ENCODE results near the gene CREB5.

The CREB5 gene

GRCh38 chr7:28856656-28857055 is 444.3 kb downstream of the CREB5 start:
- TF ChIP-seq, protein P1, sequence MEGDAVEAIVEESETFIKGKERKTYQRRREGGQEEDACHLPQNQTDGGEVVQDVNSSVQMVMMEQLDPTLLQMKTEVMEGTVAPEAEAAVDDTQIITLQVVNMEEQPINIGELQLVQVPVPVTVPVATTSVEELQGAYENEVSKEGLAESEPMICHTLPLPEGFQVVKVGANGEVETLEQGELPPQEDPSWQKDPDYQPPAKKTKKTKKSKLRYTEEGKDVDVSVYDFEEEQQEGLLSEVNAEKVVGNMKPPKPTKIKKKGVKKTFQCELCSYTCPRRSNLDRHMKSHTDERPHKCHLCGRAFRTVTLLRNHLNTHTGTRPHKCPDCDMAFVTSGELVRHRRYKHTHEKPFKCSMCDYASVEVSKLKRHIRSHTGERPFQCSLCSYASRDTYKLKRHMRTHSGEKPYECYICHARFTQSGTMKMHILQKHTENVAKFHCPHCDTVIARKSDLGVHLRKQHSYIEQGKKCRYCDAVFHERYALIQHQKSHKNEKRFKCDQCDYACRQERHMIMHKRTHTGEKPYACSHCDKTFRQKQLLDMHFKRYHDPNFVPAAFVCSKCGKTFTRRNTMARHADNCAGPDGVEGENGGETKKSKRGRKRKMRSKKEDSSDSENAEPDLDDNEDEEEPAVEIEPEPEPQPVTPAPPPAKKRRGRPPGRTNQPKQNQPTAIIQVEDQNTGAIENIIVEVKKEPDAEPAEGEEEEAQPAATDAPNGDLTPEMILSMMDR (IDR thresholded peaks at IDR 0.05; ENCODE audit: low read depth, low read length, missing control alignments) = no peak

GRCh38 chr7:28858206-28858605 is 445.9 kb downstream of the CREB5 start:
- DNase-seq (ENCODE audit: extremely low read depth, low read depth) = no peak
- TF ChIP-seq, protein P1 (IDR thresholded peaks at IDR 0.05; ENCODE audit: low read depth, low read length, missing control alignments) = no peak
- H3K4me3 ChIP-seq (replicated peaks; ENCODE audit: low read depth, low read length) = no peak overlapping the region

More at GRCh38 chr7:28856656-28857055, 444.3 kb downstream of the CREB5 start:
- DNase-seq (ENCODE audit: extremely low read depth, low read depth) = no peak
- H3K4me3 ChIP-seq (replicated peaks; ENCODE audit: low read depth, low read length) = no peak overlapping the region

GRCh38 chr7:28858895-28859294 is 446.6 kb downstream of the CREB5 start:
- TF ChIP-seq, protein P1 (IDR thresholded peaks at IDR 0.05; ENCODE audit: low read depth, low read length, missing control alignments) = no peak

DNA sequence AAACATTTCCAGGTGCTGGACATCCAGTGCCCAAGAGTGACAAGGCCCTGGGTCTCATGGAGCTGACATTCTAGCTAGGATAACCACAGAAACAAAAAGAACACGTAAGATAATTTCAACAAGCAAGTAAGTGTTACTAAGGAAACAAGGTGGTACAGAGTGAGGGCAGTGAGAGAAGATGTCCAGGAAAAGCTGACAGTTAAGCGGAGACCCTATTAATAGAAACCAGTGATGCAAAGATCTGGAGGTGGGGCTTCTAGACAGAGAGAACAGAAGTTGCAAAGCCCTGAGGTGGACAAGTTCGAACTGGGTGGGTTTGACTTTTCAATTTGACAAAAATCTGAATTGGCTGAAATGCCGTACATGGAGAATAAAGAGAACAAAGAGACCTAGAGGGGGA is 449.5 kb downstream of the CREB5 start:
- no peak overlapping the region for H3K4me3 ChIP-seq (replicated peaks; ENCODE audit: low read depth, low read length)
- TF ChIP-seq, protein P1 (IDR thresholded peaks at IDR 0.05; ENCODE audit: low read depth, low read length, missing control alignments) = no peak
- no peak for DNase-seq (ENCODE audit: extremely low read depth, low read depth)

More at GRCh38 chr7:28858895-28859294, 446.6 kb downstream of the CREB5 start:
- DNase-seq (ENCODE audit: extremely low read depth, low read depth) = no peak
- no peak overlapping the region for H3K4me3 ChIP-seq (replicated peaks; ENCODE audit: low read depth, low read length)

DNA sequence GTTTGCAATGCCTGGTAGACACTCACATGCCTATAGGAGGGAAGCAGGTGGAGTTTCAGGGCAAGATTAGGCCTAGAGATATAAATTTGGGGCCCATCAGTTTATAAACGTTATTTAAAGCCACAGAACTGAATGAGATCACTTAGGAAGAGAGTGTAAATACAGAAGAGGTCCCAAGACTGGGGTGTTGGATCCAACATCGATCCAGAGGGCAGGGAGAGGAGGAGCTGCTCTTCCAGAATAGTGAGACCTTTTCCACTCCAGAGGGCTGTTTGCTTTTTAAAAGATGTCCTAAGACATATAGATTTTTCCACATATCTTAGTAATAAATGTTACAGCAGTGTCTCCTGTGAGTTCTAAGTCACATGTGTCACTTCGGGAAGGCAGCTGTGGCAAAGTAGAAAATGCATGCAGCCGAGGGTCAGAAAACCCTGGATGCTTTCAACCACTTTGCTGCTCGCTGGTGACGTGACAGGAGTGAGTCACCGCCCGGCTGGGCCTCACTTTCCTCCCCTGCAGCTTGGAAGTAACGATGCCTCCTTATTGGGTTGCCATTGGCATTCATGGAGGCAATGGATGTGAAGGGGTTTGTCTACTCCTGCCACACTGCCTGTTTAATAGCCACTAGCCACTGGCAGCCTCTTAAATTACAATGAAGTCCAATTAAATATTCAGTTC is 450.4 kb downstream of the CREB5 start:
- DNase-seq (ENCODE audit: extremely low read depth, low read depth) = no peak

GRCh38 chr7:28865601-28866144 is 453.4 kb downstream of the CREB5 start:
- TF ChIP-seq, protein P1 (IDR thresholded peaks at IDR 0.05; ENCODE audit: low read depth, low read length, missing control alignments) = no peak
- no peak overlapping the region for H3K4me3 ChIP-seq (replicated peaks; ENCODE audit: low read depth, low read length)
- DNase-seq (ENCODE audit: extremely low read depth, low read depth) = no peak

More for the DNA sequence above, 450.4 kb downstream of the CREB5 start:
- no peak overlapping the region for H3K4me3 ChIP-seq (replicated peaks; ENCODE audit: low read depth, low read length)
- TF ChIP-seq, protein P1 (IDR thresholded peaks at IDR 0.05; ENCODE audit: low read depth, low read length, missing control alignments) = no peak

Data from HFF-Myc (cell line).